NCI-H146 treated with DMSO at 0.1 percent for 48 hours (cell line): ENCODE measurements around the gene PGD.
A peak's percentile ranks its signal among the peaks of the same experiment; 100 is the strongest.
"Not testable (repeated sequence)": the region's sequence is repeated elsewhere in the genome, so short reads cannot be mapped to it uniquely, and the experiment has no call there.

Experiments
- DNase-seq: peaks from one replicate; lab custom pipeline; 2025; ENCODE audit not compliant: unreplicated experiment; lab: John Stamatoyannopoulos, UW

Gene PGD

GRCh38 chr1:10398278-10398733 lies 558 bp upstream of the PGD start:
- no peak for DNase-seq

GRCh38 chr1:10399444-10399941 lies 629 bp downstream of the PGD start:
- no peak for DNase-seq

- no peak for DNase-seq
Observed at GRCh38 chr1:10400013-10400412, 1.1 kb downstream of the PGD start.

GRCh38 chr1:10401281-10401680 lies 2.4 kb downstream of the PGD start:
- DNase-seq, result no peak

GRCh38 chr1:10402729-10403274 lies 3.9 kb downstream of the PGD start:
- no peak for DNase-seq

GRCh38 chr1:10407201-10407600 lies 8.3 kb downstream of the PGD start:
- DNase-seq, result no peak

GRCh38 chr1:10415211-10415930 lies 16.5 kb downstream of the PGD start:
- no peak for DNase-seq

- not testable (repeated sequence) for DNase-seq
Observed at GRCh38 chr1:10415967-10416366, 17.1 kb downstream of the PGD start.

GRCh38 chr1:10418741-10419140 lies 19.9 kb downstream of the PGD start:
- DNase-seq, result not testable (repeated sequence)

GRCh38 chr1:10419351-10419750 lies 20.5 kb downstream of the PGD start:
- no peak for DNase-seq

- no peak for DNase-seq
Observed at GRCh38 chr1:10421637-10422036, 22.8 kb downstream of the PGD start.

GRCh38 chr1:10424034-10424433 lies 25.2 kb downstream of the PGD start:
- no peak for DNase-seq

GRCh38 chr1:10424651-10425050 lies 25.8 kb downstream of the PGD start:
- DNase-seq, result no peak

- DNase-seq, result not testable (repeated sequence)
Observed at GRCh38 chr1:10425826-10426534, 27.1 kb downstream of the PGD start.

GRCh38 chr1:10426535-10426848 lies 27.6 kb downstream of the PGD start:
- DNase-seq, result not testable (repeated sequence)

GRCh38 chr1:10428984-10429383 lies 30.1 kb downstream of the PGD start:
- no peak for DNase-seq

- DNase-seq, result no peak
Observed at GRCh38 chr1:10429868-10430215, 31.0 kb downstream of the PGD start.

GRCh38 chr1:10430216-10431069 lies 31.6 kb downstream of the PGD start, which contains the start of gene CENPS:
CENPS (plus strand) TSS chr1:10430433; CDS start chr1:10430518, 85 bp downstream.
- DNase-seq, result peak; percentile 18

- no peak for DNase-seq
Observed at GRCh38 chr1:10431070-10431730, 32.3 kb downstream of the PGD start.

GRCh38 chr1:10432910-10433700 lies 34.2 kb downstream of the PGD start:
- no peak for DNase-seq
